AG04449 (cell line): ENCODE data around the gene MPV17L.
"Not testable (repeated sequence)": the region's sequence is repeated elsewhere in the genome, so short reads cannot be mapped to it uniquely, and the experiment has no call there.

Experiments used
- CTCF ChIA-PET: fragments of 350-600 bp; formaldehyde crosslinking; extraction: SDS; loops from one replicate; lab custom pipeline; 2021; ENCODE audit warnings: antibody characterized with exemption; lab: Yijun Ruan, JAX
- POLR2A ChIA-PET: fragments of 400-600, 350-600 bp; formaldehyde crosslinking; extraction: SDS; loops from one replicate; lab custom pipeline; 2020; ENCODE audit warnings: antibody characterized with exemption, inconsistent platforms; lab: Yijun Ruan, JAX
- DNase-seq: peaks from one replicate; pipeline ENCODE4 v3.0.0-alpha.2; 2010; ENCODE audit warnings: low read depth, low spot score
- H3K4me3 ChIP-seq: 2 replicates; pipeline ENCODE4 v1.5.1; 2011; ENCODE audit warnings: low read depth, mild to moderate bottlenecking, control low read depth, low read length
- CTCF ChIP-seq: IDR thresholded peaks from one replicate; pipeline ENCODE4 v1.5.1; 2011; ENCODE audit warnings: mild to moderate bottlenecking, moderate library complexity, low read length, control low read depth, inconsistent platforms; ENCODE audit not compliant: insufficient read depth; ENCODE audit errors: missing control alignments

Gene MPV17L

DNA sequence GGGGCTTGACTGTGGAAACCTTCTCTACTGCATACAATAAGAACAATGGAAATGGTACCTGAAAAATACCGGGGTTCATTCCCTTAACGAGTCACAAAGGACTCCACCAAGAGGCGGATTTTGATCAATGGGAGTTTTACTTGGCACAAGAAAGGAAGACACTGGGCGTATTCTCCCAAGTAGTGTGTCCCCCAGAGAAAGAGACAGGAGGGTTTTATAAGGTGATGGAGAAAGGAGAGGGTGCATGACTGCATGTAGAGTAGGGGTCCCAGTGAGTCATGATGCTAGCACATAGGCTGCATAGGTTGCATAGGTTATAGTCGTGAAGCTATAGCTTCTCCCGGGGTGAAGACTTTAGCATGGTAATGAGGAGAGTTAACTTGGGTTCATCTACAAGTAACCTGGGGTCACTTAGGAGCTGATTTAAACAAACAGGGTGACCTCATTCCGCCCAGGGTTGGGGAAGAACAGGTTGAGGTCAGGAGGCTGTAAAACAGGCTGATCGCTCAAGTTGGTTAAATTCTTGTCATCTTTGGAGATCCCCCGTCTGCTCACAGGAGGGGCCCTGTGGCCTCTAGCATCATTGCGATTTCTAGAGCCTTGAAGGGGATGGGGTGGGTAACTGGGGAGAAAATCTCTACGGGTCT lies 1.5 kb downstream of the MPV17L start:
- CTCF ChIA-PET: no interaction called here
- TF ChIP-seq CTCF: no peak
- POLR2A ChIA-PET: no interaction called here
- DNase-seq: no peak
- H3K4me3 ChIP-seq: no peak overlapping the region

- H3K4me3 ChIP-seq: no peak overlapping the region
- CTCF ChIA-PET: no interaction called here
- POLR2A ChIA-PET: no interaction called here
- no peak for TF ChIP-seq CTCF
- DNase-seq: no peak
Measured at GRCh38 chr16:15398618-15399316, 3.2 kb downstream of the MPV17L start.

DNA sequence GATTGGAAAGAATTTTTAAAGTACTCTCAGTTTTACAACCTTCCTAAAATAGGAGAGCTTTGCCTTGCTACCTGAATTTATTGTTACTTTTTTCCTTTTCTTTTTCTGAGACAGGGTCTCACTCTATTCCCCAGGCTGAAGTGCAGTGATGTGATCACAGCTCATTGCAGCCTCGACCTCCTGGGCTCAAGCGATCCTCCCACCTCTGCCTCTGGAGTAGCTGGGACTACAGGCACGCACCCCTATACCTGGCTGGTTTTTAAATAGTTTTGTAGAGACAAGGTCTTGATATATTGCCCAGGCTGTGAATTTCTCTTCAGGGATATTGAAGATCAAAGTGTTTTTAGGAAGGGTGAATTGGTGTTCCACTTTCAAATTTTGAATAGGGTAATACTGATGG lies 3.8 kb downstream of the MPV17L start:
- no peak overlapping the region for H3K4me3 ChIP-seq
- no peak for DNase-seq
- CTCF ChIA-PET: no interaction called here
- no peak for TF ChIP-seq CTCF
- POLR2A ChIA-PET: no interaction called here

DNA sequence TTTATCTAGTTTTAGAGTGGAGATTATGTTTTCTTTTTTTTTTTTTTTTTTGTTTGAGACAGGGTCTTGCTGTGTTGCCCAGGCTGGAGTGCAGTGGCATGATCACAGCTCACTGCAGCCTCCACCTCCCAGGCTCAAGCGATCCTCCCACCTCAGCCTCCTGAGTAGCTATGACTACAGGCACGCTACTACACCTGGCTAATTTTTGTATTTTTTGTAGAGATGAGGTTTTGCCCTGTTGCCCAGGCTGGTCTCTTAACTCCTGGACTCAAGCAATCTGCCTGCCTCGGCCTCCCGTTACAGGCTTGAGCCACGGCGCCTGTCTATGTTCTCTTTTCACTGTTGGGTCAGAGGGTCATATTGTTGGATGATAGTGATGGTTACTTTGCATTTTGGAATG lies 4.8 kb downstream of the MPV17L start:
- POLR2A ChIA-PET, CTCF ChIA-PET, H3K4me3 ChIP-seq, DNase-seq: not testable (repeated sequence)

DNA sequence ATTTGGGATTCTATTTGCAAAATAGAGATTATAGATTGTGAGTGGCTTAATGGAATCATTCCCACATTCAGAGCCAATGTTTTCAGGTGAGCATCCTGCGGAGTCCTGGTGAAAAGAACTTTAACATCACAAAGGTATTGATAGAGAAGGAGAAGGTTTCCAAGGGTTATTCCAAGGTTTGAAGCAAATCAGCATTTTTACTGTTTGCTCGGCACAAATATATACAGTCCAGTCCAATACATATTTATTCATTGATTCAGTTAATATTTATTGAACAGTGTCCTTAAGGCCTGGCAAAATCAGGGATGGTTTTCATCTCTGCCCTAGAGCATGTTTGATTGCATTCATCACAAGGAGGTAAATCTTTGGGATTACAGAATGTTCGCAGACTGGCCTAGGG lies 6.4 kb downstream of the MPV17L start:
- CTCF ChIA-PET: no interaction called here
- POLR2A ChIA-PET: no interaction called here

GRCh38 chr16:15403392-15403995 lies 7.9 kb downstream of the MPV17L start:
- H3K4me3 ChIP-seq: no peak overlapping the region
- no peak for DNase-seq
- TF ChIP-seq CTCF: no peak
- CTCF ChIA-PET: no interaction called here
- POLR2A ChIA-PET: no interaction called here

More for the DNA sequence above, 6.4 kb downstream of the MPV17L start:
- TF ChIP-seq CTCF: no peak
- no peak overlapping the region for H3K4me3 ChIP-seq
- DNase-seq: no peak

GRCh38 chr16:15404091-15404490 lies 8.5 kb downstream of the MPV17L start:
- CTCF ChIA-PET, DNase-seq, POLR2A ChIA-PET, H3K4me3 ChIP-seq: not testable (repeated sequence)
